HEK293 (cell line): ENCODE measurements around the gene PCID2.

Source experiments
- CTCF ChIA-PET: fragments of 350-600 bp; formaldehyde crosslinking; extraction: SDS; loops from one replicate; lab custom pipeline; 2021; ENCODE audit warnings: antibody characterized with exemption; lab: Yijun Ruan, JAX
- POLR2A ChIA-PET: fragments of 300-600 bp; formaldehyde crosslinking; extraction: SDS; loops from one replicate; lab custom pipeline; 2020; ENCODE audit warnings: antibody characterized with exemption, inconsistent platforms; lab: Yijun Ruan, JAX
- H3K27ac ChIP-seq: fragments of 200-500 bp; sonication (Bioruptor generic); 2 replicates; pipeline ENCODE4 v1.5.1; 2014; ENCODE audit warnings: low read depth, low read length, control low read depth, inconsistent platforms; ENCODE audit errors: extremely low read depth
- H3K36me3 ChIP-seq, 2 experiments: fragments of 200-500 bp in 1 of 2; sonication (Bioruptor generic) in 1 of 2; 1 replicate in 1 of 2; 2 replicates in 1 of 2; pipeline ENCODE4 v1.5.1; 2014 to 2017; ENCODE audit warnings: inconsistent platforms in 2 of 2, low read length in 2 of 2; ENCODE audit not compliant: control insufficient read depth in 2 of 2, insufficient read depth in 1 of 2
- H3K4me1 ChIP-seq: fragments of 200-500 bp; sonication (Bioruptor generic); 2 replicates; pipeline ENCODE4 v1.5.1; 2014; ENCODE audit warnings: mild to moderate bottlenecking, low read length, inconsistent platforms; ENCODE audit not compliant: control insufficient read depth, insufficient read depth
- H3K4me3 ChIP-seq: 2 replicates; pipeline ENCODE4 v1.5.1; 2011; ENCODE audit warnings: low read depth, mild to moderate bottlenecking, control low read depth, low read length, moderate library complexity
- H3K9me3 ChIP-seq: fragments of 200-500 bp; sonication (Bioruptor generic); 2 replicates; pipeline ENCODE4 v1.5.1; 2014; ENCODE audit warnings: low read depth, low read length, inconsistent platforms; ENCODE audit not compliant: control insufficient read depth, insufficient read depth
- FEZF1 ChIP-seq: fragments of 450-650 bp; formaldehyde crosslinking; IDR thresholded peaks from 2 replicates; pipeline ENCODE4 v1.5.1; 2016; ENCODE audit warnings: missing biosample characterization, missing genetic modification characterization
- GFI1B ChIP-seq: fragments of 450-650 bp; formaldehyde crosslinking; IDR thresholded peaks from 2 replicates; pipeline ENCODE4 v1.5.1; 2016; ENCODE audit warnings: missing biosample characterization, missing genetic modification characterization
- MZF1 ChIP-seq: fragments of 450-650 bp; formaldehyde crosslinking; IDR thresholded peaks from 2 replicates; pipeline ENCODE4 v1.5.1; 2017; ENCODE audit warnings: missing biosample characterization, missing genetic modification characterization, borderline replicate concordance
- YY2 ChIP-seq: fragments of 450-650 bp; formaldehyde crosslinking; IDR thresholded peaks from 2 replicates; pipeline ENCODE4 v1.5.1; 2016; ENCODE audit warnings: missing biosample characterization, missing genetic modification characterization
- ZBTB1 ChIP-seq: fragments of 450-650 bp; formaldehyde crosslinking; IDR thresholded peaks from 2 replicates; pipeline ENCODE4 v1.5.1; 2016; ENCODE audit warnings: missing biosample characterization, missing genetic modification characterization
- ZFP37 ChIP-seq: fragments of 450-650 bp; formaldehyde crosslinking; IDR thresholded peaks from 2 replicates; pipeline ENCODE4 v1.5.1; 2016; ENCODE audit warnings: missing biosample characterization, missing genetic modification characterization
- ZNF10 ChIP-seq: fragments of 450-650 bp; formaldehyde crosslinking; IDR thresholded peaks from 2 replicates; pipeline ENCODE4 v1.5.1; 2017; ENCODE audit warnings: missing biosample characterization, missing genetic modification characterization
- ZNF223 ChIP-seq: fragments of 450-650 bp; formaldehyde crosslinking; IDR thresholded peaks from 2 replicates; pipeline ENCODE4 v1.5.1; 2016; ENCODE audit warnings: missing biosample characterization, missing genetic modification characterization
- ZNF335 ChIP-seq: fragments of 450-650 bp; formaldehyde crosslinking; conservative IDR thresholded peaks from 2 replicates; pipeline ENCODE4 v1.5.1; 2016; ENCODE audit warnings: missing biosample characterization, missing genetic modification characterization
- ZNF341 ChIP-seq: fragments of 450-650 bp; formaldehyde crosslinking; IDR thresholded peaks from 2 replicates; pipeline ENCODE4; 2016; ENCODE audit warnings: low read depth, missing biosample characterization, missing genetic modification characterization
- ZNF366 ChIP-seq: fragments of 450-650 bp; formaldehyde crosslinking; conservative IDR thresholded peaks from 2 replicates; pipeline ENCODE4 v1.5.1; 2016; ENCODE audit warnings: missing biosample characterization, missing genetic modification characterization
- ZNF501 ChIP-seq: fragments of 450-650 bp; formaldehyde crosslinking; IDR thresholded peaks from 2 replicates; pipeline ENCODE4 v1.5.1; 2016; ENCODE audit warnings: missing biosample characterization, missing genetic modification characterization
- ZNF529 ChIP-seq: fragments of 450-650 bp; formaldehyde crosslinking; IDR thresholded peaks from 2 replicates; pipeline ENCODE4 v1.5.1; 2017; ENCODE audit warnings: missing genetic modification characterization, missing biosample characterization; ENCODE audit not compliant: insufficient replicate concordance
- ZNF626 ChIP-seq: fragments of 450-650 bp; sonication (Bioruptor Pico); formaldehyde crosslinking; IDR thresholded peaks from 2 replicates; pipeline ENCODE4 v1.5.1; 2018; ENCODE audit warnings: missing biosample characterization, missing genetic modification characterization, inconsistent platforms
- ZNF670 ChIP-seq: fragments of 450-650 bp; formaldehyde crosslinking; IDR thresholded peaks from 2 replicates; pipeline ENCODE4 v1.5.1; 2016; ENCODE audit warnings: missing biosample characterization, missing genetic modification characterization, low read depth
- ZNF791 ChIP-seq: fragments of 450-650 bp; formaldehyde crosslinking; IDR thresholded peaks from 2 replicates; pipeline ENCODE4 v1.5.1; 2016; ENCODE audit warnings: missing biosample characterization, missing genetic modification characterization
- TF ChIP-seq, protein P1 (sequence below): fragments of 450-650 bp; IDR thresholded peaks from 2 replicates; pipeline ENCODE4 v1.5.1; 2018; ENCODE audit warnings: missing biosample characterization, mild to moderate bottlenecking, missing genetic modification characterization
- TF ChIP-seq, protein P2 (sequence below): fragments of 450-650 bp; formaldehyde crosslinking; IDR thresholded peaks from 2 replicates; pipeline ENCODE4 v1.5.1; 2017; ENCODE audit warnings: missing biosample characterization, missing genetic modification characterization
- TF ChIP-seq, protein P3 (sequence below): fragments of 450-650 bp; formaldehyde crosslinking; IDR thresholded peaks from 2 replicates; pipeline ENCODE4 v1.5.1; 2017; ENCODE audit warnings: missing biosample characterization, missing genetic modification characterization

The PCID2 gene

DNA sequence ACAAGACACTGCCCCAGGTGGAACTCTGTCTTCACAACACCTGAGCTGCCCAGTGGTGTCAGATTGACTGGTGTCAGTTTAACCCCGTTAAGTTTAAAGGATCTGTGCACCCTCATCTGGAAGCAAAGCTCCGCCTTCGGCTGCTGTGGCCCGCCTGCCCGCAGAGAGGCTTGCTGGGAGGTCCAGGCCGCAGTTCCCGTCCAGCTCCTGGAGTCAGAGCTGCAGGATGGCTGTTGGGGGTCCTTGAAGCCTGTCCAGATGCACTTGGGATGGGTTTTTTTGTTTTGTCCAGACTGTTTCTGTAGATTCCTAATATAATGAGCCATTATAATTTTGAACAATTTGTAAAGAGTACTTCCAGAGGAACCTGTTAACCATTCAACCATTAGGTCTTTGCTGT is 17.0 kb upstream of the PCID2 start:
- ChIA-PET CTCF (no interaction called here), POLR2A (no interaction called here)
- no peak overlapping the region for H3K27ac ChIP-seq
- TF ChIP-seq ZNF529 (tag by site-specific recombination) (no peak), ZNF626 (no peak), ZNF501 (tag by site-specific recombination) (no peak), YY2 (tag by site-specific recombination) (no peak), ZNF223 (tag by site-specific recombination) (no peak), ZNF335 (tag by site-specific recombination) (no peak)
- TF ChIP-seq, protein P1, sequence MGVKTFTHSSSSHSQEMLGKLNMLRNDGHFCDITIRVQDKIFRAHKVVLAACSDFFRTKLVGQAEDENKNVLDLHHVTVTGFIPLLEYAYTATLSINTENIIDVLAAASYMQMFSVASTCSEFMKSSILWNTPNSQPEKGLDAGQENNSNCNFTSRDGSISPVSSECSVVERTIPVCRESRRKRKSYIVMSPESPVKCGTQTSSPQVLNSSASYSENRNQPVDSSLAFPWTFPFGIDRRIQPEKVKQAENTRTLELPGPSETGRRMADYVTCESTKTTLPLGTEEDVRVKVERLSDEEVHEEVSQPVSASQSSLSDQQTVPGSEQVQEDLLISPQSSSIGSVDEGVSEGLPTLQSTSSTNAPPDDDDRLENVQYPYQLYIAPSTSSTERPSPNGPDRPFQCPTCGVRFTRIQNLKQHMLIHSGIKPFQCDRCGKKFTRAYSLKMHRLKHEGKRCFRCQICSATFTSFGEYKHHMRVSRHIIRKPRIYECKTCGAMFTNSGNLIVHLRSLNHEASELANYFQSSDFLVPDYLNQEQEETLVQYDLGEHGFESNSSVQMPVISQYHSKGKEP = no peak
- TF ChIP-seq, protein P2, sequence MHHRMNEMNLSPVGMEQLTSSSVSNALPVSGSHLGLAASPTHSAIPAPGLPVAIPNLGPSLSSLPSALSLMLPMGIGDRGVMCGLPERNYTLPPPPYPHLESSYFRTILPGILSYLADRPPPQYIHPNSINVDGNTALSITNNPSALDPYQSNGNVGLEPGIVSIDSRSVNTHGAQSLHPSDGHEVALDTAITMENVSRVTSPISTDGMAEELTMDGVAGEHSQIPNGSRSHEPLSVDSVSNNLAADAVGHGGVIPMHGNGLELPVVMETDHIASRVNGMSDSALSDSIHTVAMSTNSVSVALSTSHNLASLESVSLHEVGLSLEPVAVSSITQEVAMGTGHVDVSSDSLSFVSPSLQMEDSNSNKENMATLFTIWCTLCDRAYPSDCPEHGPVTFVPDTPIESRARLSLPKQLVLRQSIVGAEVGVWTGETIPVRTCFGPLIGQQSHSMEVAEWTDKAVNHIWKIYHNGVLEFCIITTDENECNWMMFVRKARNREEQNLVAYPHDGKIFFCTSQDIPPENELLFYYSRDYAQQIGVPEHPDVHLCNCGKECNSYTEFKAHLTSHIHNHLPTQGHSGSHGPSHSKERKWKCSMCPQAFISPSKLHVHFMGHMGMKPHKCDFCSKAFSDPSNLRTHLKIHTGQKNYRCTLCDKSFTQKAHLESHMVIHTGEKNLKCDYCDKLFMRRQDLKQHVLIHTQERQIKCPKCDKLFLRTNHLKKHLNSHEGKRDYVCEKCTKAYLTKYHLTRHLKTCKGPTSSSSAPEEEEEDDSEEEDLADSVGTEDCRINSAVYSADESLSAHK (tag by site-specific recombination) = no peak
- H3K36me3 ChIP-seq = peaks cover 0 to 80% of the 10 kb centered on the region in 2 experiments; a peak in 2 of 3 replicates
- H3K4me3 ChIP-seq = no peak overlapping the region
- H3K9me3 ChIP-seq = no peaks in the 10 kb centered on the region
- H3K4me1 ChIP-seq = no peaks in the 10 kb centered on the region

DNA sequence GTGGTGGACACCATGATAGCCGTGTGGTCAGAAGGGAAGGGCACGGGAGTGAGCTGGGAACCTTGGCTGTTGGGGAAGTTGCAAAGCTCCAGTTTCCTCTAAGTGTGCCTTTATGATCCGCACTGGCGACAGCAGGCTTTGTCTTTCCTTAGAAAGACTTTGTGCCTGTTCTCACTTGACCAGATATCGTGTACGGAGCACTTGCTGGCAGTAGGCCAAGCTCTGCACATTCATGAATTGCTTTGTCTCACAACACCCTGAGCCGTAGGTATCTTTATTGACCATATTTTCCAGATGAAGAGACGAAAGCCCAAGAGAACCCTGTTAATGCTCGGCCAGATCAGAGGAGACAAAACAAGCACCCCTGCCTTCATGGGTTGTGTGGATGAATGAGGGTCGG is 16.0 kb upstream of the PCID2 start:
- no peaks in the 10 kb centered on the region for H3K4me1 ChIP-seq
- POLR2A ChIA-PET = no interaction called here
- H3K36me3 ChIP-seq = peaks cover 0 to 82% of the 10 kb centered on the region in 2 experiments; a peak in 2 of 3 replicates
- TF ChIP-seq ZNF366 (tag by site-specific recombination) (no peak), ZNF10 (tag by site-specific recombination) (no peak), FEZF1 (no peak), ZFP37 (tag by site-specific recombination) (no peak), MZF1 (tag by site-specific recombination) (no peak), ZNF791 (tag by site-specific recombination) (no peak), ZBTB1 (tag by site-specific recombination) (no peak), ZNF341 (tag by site-specific recombination) (no peak), ZNF670 (tag by site-specific recombination) (no peak), GFI1B (tag by site-specific recombination) (no peak)
- TF ChIP-seq, protein P3, sequence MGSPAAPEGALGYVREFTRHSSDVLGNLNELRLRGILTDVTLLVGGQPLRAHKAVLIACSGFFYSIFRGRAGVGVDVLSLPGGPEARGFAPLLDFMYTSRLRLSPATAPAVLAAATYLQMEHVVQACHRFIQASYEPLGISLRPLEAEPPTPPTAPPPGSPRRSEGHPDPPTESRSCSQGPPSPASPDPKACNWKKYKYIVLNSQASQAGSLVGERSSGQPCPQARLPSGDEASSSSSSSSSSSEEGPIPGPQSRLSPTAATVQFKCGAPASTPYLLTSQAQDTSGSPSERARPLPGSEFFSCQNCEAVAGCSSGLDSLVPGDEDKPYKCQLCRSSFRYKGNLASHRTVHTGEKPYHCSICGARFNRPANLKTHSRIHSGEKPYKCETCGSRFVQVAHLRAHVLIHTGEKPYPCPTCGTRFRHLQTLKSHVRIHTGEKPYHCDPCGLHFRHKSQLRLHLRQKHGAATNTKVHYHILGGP (tag by site-specific recombination) = no peak
- TF ChIP-seq, all 188 proteins: peak for 0
- Histone ChIP-seq H3K4me3 (no peak overlapping the region), H3K9me3 (no peaks in the 10 kb centered on the region), H3K27ac (no peak overlapping the region)
- CTCF ChIA-PET = interaction anchor here (0.6 kb wide), 1 partner anchor 608 kb away, joined by 3 read pairs; no protein-coding TSS in a partner anchor
